A549 treated with AZD2906 at 1 μM for 4 hours (cell line): ENCODE results near the gene AQR. TPM values are rescaled to one million over a fixed set of nuclear protein-coding genes. Genes with fewer than 3 reads are reported as not detected.

ENCODE experiments used
- total RNA-seq: library from RNA; stranded (reverse); fragments of 200-300 nt; extraction: Qiagen RNA extraction; gene quantifications from 5 replicates; pipeline ENCODE4 v1.2.3, GENCODE V29; 2022

Gene AQR
- total RNA-seq: 25.1 to 31.3 TPM (median 29.9 TPM) in 5 replicates

GRCh38 chr15:34969340-34970097 lies at the start of gene AQR:
Gene AQR, minus strand, starts transcription at chr15:34969742. Its CDS starts 129 bp downstream, at chr15:34969613.

GRCh38 chr15:34988027-34988902 lies 18.7 kb upstream of the AQR start, which contains the start of gene ZNF770:
Gene ZNF770, minus strand, starts transcription at chr15:34988287. Its CDS starts 4,853 bp downstream, at chr15:34983434.

Other genes starting within 250 kb of the AQR start
- gene GJD2, start 214.7 kb downstream of the AQR start, total RNA-seq: 0.03 TPM in 1 of 5 replicates, not detected in the others
- gene ACTC1, start 174.2 kb downstream of the AQR start, total RNA-seq: 0.08 to 0.46 TPM (median 0.22 TPM) in 5 replicates
- gene ZNF770, start 18.5 kb upstream of the AQR start, total RNA-seq: 13.0 to 16.6 TPM (median 14.7 TPM) in 5 replicates
- not detected in 5 replicates for gene NANOGP8, start 115.6 kb upstream of the AQR start, total RNA-seq